AG04449 (cell line): ENCODE measurements around the gene COX10.

Experiments used
- CTCF ChIA-PET: fragments of 350-600 bp; formaldehyde crosslinking; extraction: SDS; loops from one replicate; lab custom pipeline; 2021; ENCODE audit warnings: antibody characterized with exemption; lab: Yijun Ruan, JAX
- POLR2A ChIA-PET: fragments of 400-600, 350-600 bp; formaldehyde crosslinking; extraction: SDS; loops from one replicate; lab custom pipeline; 2020; ENCODE audit warnings: antibody characterized with exemption, inconsistent platforms; lab: Yijun Ruan, JAX
- DNase-seq: peaks from one replicate; pipeline ENCODE4 v3.0.0-alpha.2; 2010; ENCODE audit warnings: low read depth, low spot score
- H3K4me3 ChIP-seq: 2 replicates; pipeline ENCODE4 v1.5.1; 2011; ENCODE audit warnings: low read depth, mild to moderate bottlenecking, control low read depth, low read length
- CTCF ChIP-seq: IDR thresholded peaks from one replicate; pipeline ENCODE4 v1.5.1; 2011; ENCODE audit warnings: mild to moderate bottlenecking, moderate library complexity, low read length, control low read depth, inconsistent platforms; ENCODE audit not compliant: insufficient read depth; ENCODE audit errors: missing control alignments

COX10 gene

GRCh38 chr17:14133104-14133503, 63.8 kb downstream of the COX10 start:
- no peak overlapping the region for H3K4me3 ChIP-seq
- CTCF ChIA-PET, result interaction anchor here (2.8 kb wide), 1 partner anchor 14 kb away, joined by 6 read pairs; no protein-coding TSS in a partner anchor
- TF ChIP-seq CTCF, result no peak
- DNase-seq, result no peak
- POLR2A ChIA-PET, result no interaction called here

DNA sequence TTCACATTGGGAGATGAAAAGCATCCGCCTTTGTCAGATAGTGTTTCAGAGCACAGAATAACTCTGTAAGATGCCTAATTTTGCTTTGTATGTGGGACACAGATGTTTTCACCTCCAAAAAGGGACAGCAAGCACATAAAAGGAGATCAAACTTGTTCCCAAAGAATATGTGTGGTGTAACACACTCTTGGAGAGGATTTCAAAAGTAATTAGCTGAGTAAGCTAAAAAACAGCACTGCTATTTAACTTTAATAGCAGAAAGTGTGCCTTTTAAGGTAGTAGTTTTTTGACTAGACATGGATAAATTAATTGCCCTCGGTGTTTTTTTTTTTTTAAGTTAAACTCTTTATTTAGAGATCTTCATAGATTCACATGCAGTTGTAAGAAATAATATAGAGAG, 65.2 kb downstream of the COX10 start:
- no peak for TF ChIP-seq CTCF
- ChIA-PET POLR2A (no interaction called here), CTCF (interaction anchor here (2.8 kb wide), 1 partner anchor 13 kb away, joined by 6 read pairs; no protein-coding TSS in a partner anchor)
- no peak for DNase-seq
- H3K4me3 ChIP-seq, result no peak overlapping the region

- ChIA-PET POLR2A (no interaction called here), CTCF (no interaction called here)
- no peak for TF ChIP-seq CTCF
- no peak overlapping the region for H3K4me3 ChIP-seq
- DNase-seq, result no peak
These were observed 66.7 kb downstream of the COX10 start for GRCh38 chr17:14135906-14136590.

DNA sequence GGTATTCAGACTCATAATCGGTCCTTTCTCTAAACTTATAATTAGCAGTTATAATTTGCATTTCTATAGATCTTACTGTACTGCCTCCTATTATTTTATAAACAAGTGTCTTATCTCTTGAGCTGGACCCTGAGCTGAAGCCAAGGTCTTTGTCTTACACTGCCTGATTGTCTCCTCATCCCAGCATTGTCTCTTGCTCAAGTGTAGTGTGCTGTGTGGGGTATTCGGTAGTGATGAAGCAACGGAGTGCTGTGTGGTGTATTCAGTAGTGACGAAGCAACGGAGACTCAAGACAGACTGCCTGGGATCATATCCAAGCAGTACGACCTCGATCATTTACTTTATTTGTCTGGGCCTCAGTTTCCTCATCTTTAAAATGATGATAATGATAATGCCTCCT, 69.3 kb downstream of the COX10 start:
- no peak overlapping the region for H3K4me3 ChIP-seq
- ChIA-PET POLR2A (no interaction called here), CTCF (no interaction called here)
- TF ChIP-seq CTCF, result no peak
- no peak for DNase-seq

- CTCF ChIA-PET, result no interaction called here
- POLR2A ChIA-PET, result no interaction called here
- no peak for DNase-seq
- no peak overlapping the region for H3K4me3 ChIP-seq
- no peak for TF ChIP-seq CTCF
These were observed 74.4 kb downstream of the COX10 start for GRCh38 chr17:14143688-14144087.

DNA sequence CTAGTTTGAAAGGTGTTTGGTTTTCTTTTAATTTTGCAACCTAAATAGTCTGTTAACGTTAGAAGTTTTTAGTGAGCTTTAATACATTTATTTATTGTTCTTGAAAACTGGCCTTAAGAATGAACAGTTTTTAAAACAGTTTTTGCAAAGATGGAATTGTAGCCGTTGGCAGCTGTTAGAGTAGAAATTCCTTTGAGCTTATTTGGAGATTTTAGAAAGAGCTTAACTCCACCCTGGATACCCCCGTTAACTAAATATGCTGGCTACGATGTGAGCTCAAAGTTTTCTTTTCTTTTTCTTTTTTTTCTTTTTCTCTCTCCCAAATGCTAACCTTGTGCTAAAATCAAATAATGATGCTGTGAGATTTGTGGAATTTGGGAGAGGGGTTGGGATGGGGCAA, 75.2 kb downstream of the COX10 start:
- TF ChIP-seq CTCF, result no peak
- POLR2A ChIA-PET, result no interaction called here

More for the DNA sequence above, 75.2 kb downstream of the COX10 start:
- H3K4me3 ChIP-seq, result no peak overlapping the region
- CTCF ChIA-PET, result no interaction called here
- DNase-seq, result no peak
